GM18951 (cell line): ENCODE data around the gene SPG7.
"Not testable (repeated sequence)": the region's sequence is repeated elsewhere in the genome, so short reads cannot be mapped to it uniquely, and the experiment has no call there.

Experiments used
- POLR2A ChIP-seq: IDR thresholded peaks from 4 replicates; pipeline ENCODE4 v1.6.1; 2011; ENCODE audit warnings: mild to moderate bottlenecking; ENCODE audit not compliant: insufficient read length, insufficient read depth; ENCODE audit errors: extremely low read depth
- in situ Hi-C: fragments of 300-500 bp; cut with MboI; formaldehyde crosslinking; loops from one replicate; pipeline ENCODE4 v1.12.0; 2022; ENCODE audit warnings: low sequenced_read_pairs, mixed read lengths, inconsistent platforms; ENCODE audit not compliant: unreplicated experiment

The SPG7 gene

DNA sequence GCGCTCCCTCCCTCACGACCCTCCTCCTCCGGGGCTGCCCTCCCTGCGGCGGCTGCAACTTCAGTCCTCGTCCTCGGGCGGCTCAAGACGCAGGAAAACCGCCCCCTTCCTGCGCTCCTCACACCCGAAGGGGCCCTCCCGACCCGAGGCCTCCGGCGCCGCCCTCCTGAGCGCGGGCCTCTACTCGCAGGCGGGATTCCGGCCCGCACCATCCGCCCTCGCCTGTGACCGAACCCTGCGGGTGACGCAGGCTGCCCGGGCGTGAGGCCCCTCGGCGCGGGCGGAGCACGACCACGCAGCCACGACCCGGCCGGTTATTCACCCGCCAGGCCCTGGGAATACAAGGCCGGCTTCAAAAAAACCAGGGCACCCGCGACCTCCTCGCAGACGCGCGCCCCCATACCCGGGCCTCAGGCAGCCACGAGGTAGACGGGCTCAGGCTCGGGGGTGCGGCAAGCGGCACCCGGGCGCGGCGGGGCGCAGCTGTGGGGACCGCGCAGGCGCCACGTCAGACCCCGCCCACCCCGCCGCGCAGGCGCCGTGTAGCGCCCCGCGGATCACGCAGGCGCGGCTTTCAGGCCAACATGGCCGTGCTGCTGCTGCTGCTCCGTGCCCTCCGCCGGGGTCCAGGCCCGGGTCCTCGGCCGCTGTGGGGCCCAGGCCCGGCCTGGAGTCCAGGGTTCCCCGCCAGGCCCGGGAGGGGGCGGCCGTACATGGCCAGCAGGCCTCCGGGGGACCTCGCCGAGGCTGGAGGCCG, at the start of gene SPG7:
Gene SPG7 (plus strand): TSS at position 570 of the 757 bp plus-strand sequence. CDS start 15 bp downstream, at position 585.
- TF ChIP-seq POLR2A, result peak; percentile 97
- in situ Hi-C loops, result no loop called here

GRCh38 chr16:89458551-89458950, 49.7 kb upstream of the SPG7 start:
- no peak for TF ChIP-seq POLR2A
- in situ Hi-C loops, result no loop called here

DNA sequence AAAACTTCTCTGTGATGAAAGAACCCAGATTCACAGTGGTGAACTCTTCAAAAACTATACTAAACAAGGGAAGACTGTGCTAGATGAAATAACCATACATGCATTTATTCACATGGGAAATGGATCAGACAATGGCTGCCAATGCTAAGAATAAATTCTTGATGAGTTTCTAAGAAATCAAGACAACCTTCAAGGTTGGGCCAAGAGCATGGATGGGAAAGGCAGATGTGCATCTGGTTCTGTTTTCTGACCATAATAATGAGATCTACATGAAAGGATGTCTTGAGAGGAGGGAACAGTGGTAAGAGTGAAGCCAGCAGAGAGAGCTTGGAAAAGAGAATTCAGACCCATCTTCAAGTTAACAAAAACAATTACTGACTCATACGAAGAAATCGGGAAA, 49.2 kb upstream of the SPG7 start:
- no peak for TF ChIP-seq POLR2A

GRCh38 chr16:89460556-89460955, 47.6 kb upstream of the SPG7 start:
- in situ Hi-C loops, result no loop called here
- no peak for TF ChIP-seq POLR2A

More for the DNA sequence above, 49.2 kb upstream of the SPG7 start:
- in situ Hi-C loops, result no loop called here

DNA sequence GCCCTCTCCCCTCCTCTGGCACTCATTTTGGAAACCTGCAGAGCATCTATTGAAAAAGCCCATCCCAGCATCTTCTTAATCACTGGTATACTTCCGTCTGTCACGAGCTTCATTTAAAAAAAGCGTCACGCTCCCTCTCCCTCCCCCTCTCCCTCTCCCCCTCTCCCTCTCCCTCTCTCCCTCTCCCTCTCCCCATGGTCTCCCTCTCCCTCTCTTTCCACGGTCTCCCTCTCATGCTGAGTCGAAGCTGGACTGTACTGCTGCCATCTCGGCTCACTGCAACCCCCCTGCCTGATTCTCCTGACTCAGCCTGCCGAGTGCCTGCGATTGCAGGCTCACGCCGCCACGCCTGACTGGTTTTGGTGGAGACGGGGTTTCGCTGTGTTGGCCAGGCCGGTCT, 46.3 kb upstream of the SPG7 start:
- in situ Hi-C loops, result not testable (repeated sequence)

DNA sequence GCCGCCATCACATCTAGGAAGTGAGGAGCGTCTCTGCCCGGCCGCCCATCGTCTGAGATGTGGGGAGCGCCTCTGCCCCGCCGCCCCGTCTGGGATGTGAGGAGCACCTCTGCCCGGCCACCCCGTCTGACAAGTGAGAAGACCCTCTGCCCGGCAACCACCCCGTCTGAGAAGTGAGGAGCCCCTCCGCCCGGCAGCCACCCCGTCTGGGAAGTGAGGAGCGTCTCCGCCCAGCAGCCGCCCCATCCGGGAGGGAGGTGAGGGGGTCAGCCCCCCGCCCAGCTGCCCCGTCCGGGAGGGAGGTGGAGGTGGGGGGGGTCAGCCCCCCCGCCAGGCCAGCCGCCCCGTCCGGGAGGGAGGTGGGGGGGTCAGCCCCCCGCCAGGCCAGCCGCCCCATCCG, 45.6 kb upstream of the SPG7 start:
- in situ Hi-C loops, result not testable (repeated sequence)

DNA sequence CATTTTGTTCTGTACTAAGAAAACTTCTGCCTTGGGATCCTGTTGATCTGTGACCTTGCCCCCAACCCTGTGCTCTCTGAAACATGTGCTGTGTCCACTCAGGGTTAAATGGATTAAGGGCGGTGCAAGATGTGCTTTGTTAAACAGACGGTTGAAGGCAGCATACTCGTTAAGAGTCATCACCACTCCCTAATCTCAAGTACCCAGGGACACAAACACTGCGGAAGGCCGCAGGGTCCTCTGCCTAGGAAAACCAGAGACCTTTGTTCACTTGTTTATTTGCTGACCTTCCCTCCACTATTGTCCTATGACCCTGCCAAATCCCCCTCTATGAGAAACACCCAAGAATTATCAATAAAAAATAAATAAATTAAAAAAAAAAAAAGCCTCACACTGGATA, 44.9 kb upstream of the SPG7 start:
- in situ Hi-C loops, result not testable (repeated sequence)

DNA sequence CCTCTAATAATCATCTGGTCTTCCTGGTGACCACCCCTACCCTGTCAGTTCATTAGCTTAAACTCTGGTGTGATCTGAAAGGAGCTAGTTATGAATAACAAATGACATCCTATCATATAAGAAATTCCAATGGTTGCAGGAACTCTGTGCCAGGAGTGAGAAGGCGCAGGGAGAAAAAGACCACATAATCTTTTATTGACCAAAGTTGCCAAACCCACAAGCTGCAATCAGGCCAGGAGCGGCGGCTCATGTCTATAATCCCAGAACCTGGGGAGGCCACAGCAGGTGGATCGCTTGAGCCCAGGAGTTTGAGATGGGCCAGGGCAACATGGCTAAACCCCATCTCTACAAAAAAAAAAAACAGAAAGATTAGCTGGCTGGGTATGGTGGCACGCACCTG, 41.3 kb upstream of the SPG7 start:
- in situ Hi-C loops, result no loop called here
- no peak for TF ChIP-seq POLR2A

GRCh38 chr16:89467382-89467781, 40.8 kb upstream of the SPG7 start:
- no peak for TF ChIP-seq POLR2A
- in situ Hi-C loops, result no loop called here

- in situ Hi-C loops, result no loop called here
- TF ChIP-seq POLR2A, result no peak
Observed at GRCh38 chr16:89472711-89473075, 35.5 kb upstream of the SPG7 start.

- in situ Hi-C loops, result no loop called here
- no peak for TF ChIP-seq POLR2A
Observed at GRCh38 chr16:89473136-89473712, 35.0 kb upstream of the SPG7 start.

DNA sequence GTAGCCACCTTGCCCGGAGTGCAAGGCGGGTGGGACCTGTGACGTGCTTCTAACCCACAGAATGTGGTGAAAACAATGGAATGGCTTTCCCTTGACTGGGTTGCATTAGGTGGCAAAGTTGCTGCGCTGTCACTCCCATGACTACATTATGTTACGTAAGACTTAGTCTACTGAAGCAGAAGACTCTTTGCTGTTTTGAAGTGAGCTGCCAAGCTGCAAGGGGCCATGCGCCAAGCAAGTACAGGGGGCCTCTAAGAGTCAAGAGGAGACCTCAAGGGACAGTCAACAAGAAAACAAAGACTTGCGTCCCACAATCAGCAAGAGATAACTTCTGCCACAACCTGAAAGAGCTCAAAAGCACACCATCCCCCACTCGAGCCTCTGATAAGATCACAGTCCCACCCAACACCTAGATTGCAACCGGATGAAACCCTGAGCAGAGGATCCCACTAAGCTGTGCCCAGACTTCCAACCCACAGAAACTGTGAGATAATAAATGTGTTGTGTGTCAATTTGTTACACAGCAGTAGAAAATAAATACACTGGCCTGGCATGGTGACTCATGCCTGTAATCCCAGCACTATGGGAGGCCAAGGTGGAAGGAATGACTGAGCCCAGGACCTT, 34.3 kb upstream of the SPG7 start:
- in situ Hi-C loops, result no loop called here
- no peak for TF ChIP-seq POLR2A

- TF ChIP-seq POLR2A, result no peak
- in situ Hi-C loops, result no loop called here
Observed at GRCh38 chr16:89475144-89475543, 33.1 kb upstream of the SPG7 start.

- no peak for TF ChIP-seq POLR2A
- in situ Hi-C loops, result no loop called here
Observed at GRCh38 chr16:89476379-89476778, 31.8 kb upstream of the SPG7 start.
